IMR-90 (cell line): ENCODE measurements around the gene L3HYPDH. TPM values are rescaled to one million over a fixed set of nuclear protein-coding genes. Genes with fewer than 3 reads are reported as not detected.
A peak's percentile ranks its signal among the peaks of the same experiment; 100 is the strongest.

Experiments
- ATAC-seq: fragments of 200-7000 bp; cut with Tn5 transposase; 2 replicates; pipeline ENCODE4 v1.9.1; 2020; ENCODE audit warnings: low read depth, mild to moderate bottlenecking, moderate library complexity
- BruUV-seq: library from RNA; stranded (reverse); fragments of 400-500 nt; replicated peaks from 2 replicates; lab custom pipeline; 2021; lab: Mats Ljungman, UMichigan
- CTCF ChIA-PET: fragments of 300-600 bp; formaldehyde crosslinking; extraction: SDS; loops from one replicate; lab custom pipeline; 2021; ENCODE audit warnings: antibody characterized with exemption; lab: Yijun Ruan, JAX
- POLR2A ChIA-PET: fragments of 300-600 bp; sonication (Branson Sonifier 250); formaldehyde crosslinking; loops from one replicate; lab custom pipeline; 2022; ENCODE audit warnings: antibody characterized with exemption; ENCODE audit not compliant: unreplicated experiment; lab: Charles Lee
- DNase-seq: peaks from one replicate; pipeline ENCODE4 v3.0.0; 2013
- H2AFZ ChIP-seq: replicated peaks from 2 replicates; pipeline ENCODE3; 2013; ENCODE audit warnings: low read length, mild to moderate bottlenecking; ENCODE audit not compliant: poor library complexity
- H2AK5ac ChIP-seq: 2 replicates; pipeline ENCODE4 v1.6.1; 2013; ENCODE audit warnings: low read depth, low read length, inconsistent platforms
- H2AK9ac ChIP-seq: replicated peaks from 2 replicates; pipeline ENCODE3; 2013; ENCODE audit warnings: mild to moderate bottlenecking, low read depth, low read length, moderate library complexity; ENCODE audit not compliant: poor library complexity
- H2BK120ac ChIP-seq: 2 replicates; pipeline ENCODE4 v1.6.1; 2013; ENCODE audit warnings: low read depth, low read length, inconsistent platforms
- H2BK15ac ChIP-seq: 3 replicates; pipeline ENCODE4 v1.6.1; 2013; ENCODE audit warnings: low read depth, low read length, inconsistent platforms
- H2BK20ac ChIP-seq: 2 replicates; pipeline ENCODE4 v1.6.1; 2013; ENCODE audit warnings: low read depth, mild to moderate bottlenecking, inconsistent platforms, low read length, moderate library complexity
- H2BK5ac ChIP-seq: 2 replicates; pipeline ENCODE4 v1.6.1; 2013; ENCODE audit warnings: mild to moderate bottlenecking, low read depth, low read length, inconsistent platforms; ENCODE audit not compliant: poor library complexity, severe bottlenecking
- H3K14ac ChIP-seq: replicated peaks from 2 replicates; pipeline ENCODE4 v1.6.1; 2013; ENCODE audit warnings: low read depth, low read length, inconsistent platforms
- H3K18ac ChIP-seq: 2 replicates; pipeline ENCODE4 v1.6.1; 2013; ENCODE audit warnings: low read depth, low read length, control low read depth
- H3K23ac ChIP-seq: 2 replicates; pipeline ENCODE4 v1.6.1; 2013; ENCODE audit warnings: low read depth, low read length, inconsistent platforms
- H3K27ac ChIP-seq: 2 replicates; pipeline ENCODE4 v1.5.1; 2013; ENCODE audit warnings: mild to moderate bottlenecking, control low read depth, low read length; ENCODE audit not compliant: insufficient read depth
- H3K27me3 ChIP-seq: 2 replicates; pipeline ENCODE4 v1.6.1; 2013; ENCODE audit warnings: low read length; ENCODE audit not compliant: control insufficient read depth, insufficient read depth
- H3K36me3 ChIP-seq: 2 replicates; pipeline ENCODE4 v1.6.1; 2013; ENCODE audit warnings: low read length, mixed read lengths; ENCODE audit not compliant: control insufficient read depth, insufficient read depth
- H3K4ac ChIP-seq: 2 replicates; pipeline ENCODE4 v1.6.1; 2013; ENCODE audit warnings: low read depth, low read length, inconsistent platforms
- H3K4me1 ChIP-seq: 2 replicates; pipeline ENCODE4 v1.6.1; 2013; ENCODE audit warnings: low read length, mixed read lengths; ENCODE audit not compliant: control insufficient read depth, insufficient read depth
- H3K4me2 ChIP-seq: 2 replicates; pipeline ENCODE4 v1.6.1; 2013; ENCODE audit warnings: low read depth, mild to moderate bottlenecking, control low read depth, low read length, moderate library complexity
- H3K4me3 ChIP-seq: 2 replicates; pipeline ENCODE4 v1.5.1; 2013; ENCODE audit warnings: low read depth, mild to moderate bottlenecking, control low read depth, low read length, moderate library complexity; ENCODE audit not compliant: insufficient read depth
- H3K56ac ChIP-seq: 2 replicates; pipeline ENCODE4 v1.6.1; 2013; ENCODE audit warnings: low read length, inconsistent platforms; ENCODE audit not compliant: insufficient read depth; ENCODE audit errors: extremely low read depth
- H3K79me1 ChIP-seq, 2 experiments: 2 replicates each; pipeline ENCODE4 v1.6.1; 2013; ENCODE audit warnings: low read length in 2 of 2, inconsistent platforms in 1 of 2, low read depth in 1 of 2
- H3K9ac ChIP-seq: 2 replicates; pipeline ENCODE4 v1.6.1; 2013; ENCODE audit warnings: low read depth, low read length, control low read depth
- H3K9me1 ChIP-seq: 2 replicates; pipeline ENCODE4 v1.6.1; 2013; ENCODE audit warnings: low read length, inconsistent platforms; ENCODE audit not compliant: insufficient read depth
- H3K9me3 ChIP-seq: 2 replicates; pipeline ENCODE4 v1.6.1; 2013; ENCODE audit warnings: low read length; ENCODE audit not compliant: control insufficient read depth, insufficient read depth
- H4K20me1 ChIP-seq: 2 replicates; pipeline ENCODE4 v1.6.1; 2013; ENCODE audit warnings: low read length, inconsistent platforms; ENCODE audit not compliant: insufficient read depth
- H4K5ac ChIP-seq: 2 replicates; pipeline ENCODE4 v1.6.1; 2013; ENCODE audit warnings: mild to moderate bottlenecking, low read depth, low read length, control low read depth
- H4K8ac ChIP-seq, 2 experiments: 2 replicates each; pipeline ENCODE4 v1.6.1; 2013; ENCODE audit warnings: low read depth in 2 of 2, low read length in 2 of 2, control low read depth in 1 of 2, inconsistent platforms in 1 of 2
- H4K91ac ChIP-seq: 2 replicates; pipeline ENCODE4 v1.6.1; 2013; ENCODE audit warnings: low read depth, low read length, inconsistent platforms; ENCODE audit not compliant: insufficient read depth
- BHLHE40 ChIP-seq: fragments of 150-350 bp; IDR thresholded peaks from 2 replicates; pipeline ENCODE4 v1.6.1; 2016; ENCODE audit warnings: mild to moderate bottlenecking, low read depth, low read length
- CEBPB ChIP-seq: IDR thresholded peaks from 2 replicates; pipeline ENCODE4 v1.6.1; 2012; ENCODE audit warnings: low read depth, low read length, improper control_type of control experiment
- CHD1 ChIP-seq: IDR thresholded peaks from 2 replicates; pipeline ENCODE4 v1.6.1; 2012; ENCODE audit warnings: low read depth, low read length, improper control_type of control experiment
- CTCF ChIP-seq: conservative IDR thresholded peaks from 2 replicates; pipeline ENCODE4 v1.5.1; 2012; ENCODE audit warnings: mild to moderate bottlenecking, low read depth, low read length, improper control_type of control experiment
- ELK1 ChIP-seq: fragments of 150-350 bp; IDR thresholded peaks from 2 replicates; pipeline ENCODE4 v1.6.1; 2016; ENCODE audit warnings: low read depth, mild to moderate bottlenecking, low read length, moderate library complexity, borderline replicate concordance
- FOS ChIP-seq: fragments of 150-350 bp; IDR thresholded peaks from 2 replicates; pipeline ENCODE4 v1.6.1; 2016; ENCODE audit warnings: low read depth, low read length
- MAFK ChIP-seq: IDR thresholded peaks from 2 replicates; pipeline ENCODE4 v1.6.1; 2012; ENCODE audit warnings: low read depth, low read length, improper control_type of control experiment
- MAZ ChIP-seq: IDR thresholded peaks from 2 replicates; pipeline ENCODE4 v1.6.1; 2012; ENCODE audit warnings: low read depth, mild to moderate bottlenecking, low read length, improper control_type of control experiment, moderate library complexity, borderline replicate concordance
- MXI1 ChIP-seq: IDR thresholded peaks from 2 replicates; pipeline ENCODE4 v1.6.1; 2012; ENCODE audit warnings: low read depth, mild to moderate bottlenecking, low read length, moderate library complexity, borderline replicate concordance
- NFE2L2 ChIP-seq: fragments of 150-350 bp; IDR thresholded peaks from 2 replicates; pipeline ENCODE4 v1.6.1; 2016; ENCODE audit warnings: low read depth, mild to moderate bottlenecking, low read length
- POLR2A ChIP-seq: IDR thresholded peaks from 2 replicates; pipeline ENCODE4 v1.6.1; 2012; ENCODE audit warnings: mild to moderate bottlenecking, low read depth, low read length
- RAD21 ChIP-seq: IDR thresholded peaks from 2 replicates; pipeline ENCODE4 v1.6.1; 2012; ENCODE audit warnings: low read length, improper control_type of control experiment
- RCOR1 ChIP-seq: IDR thresholded peaks from 2 replicates; pipeline ENCODE4 v1.6.1; 2012; ENCODE audit warnings: mild to moderate bottlenecking, low read length, improper control_type of control experiment; ENCODE audit not compliant: insufficient replicate concordance
- RFX5 ChIP-seq: IDR thresholded peaks from 2 replicates; pipeline ENCODE4 v1.8.0; 2012; ENCODE audit warnings: low read depth, mild to moderate bottlenecking, low read length, moderate library complexity
- SMC3 ChIP-seq: fragments of 150-350 bp; IDR thresholded peaks from 2 replicates; pipeline ENCODE4 v1.6.1; 2016; ENCODE audit warnings: low read depth, mild to moderate bottlenecking, antibody characterized with exemption, low read length, moderate library complexity
- USF2 ChIP-seq: fragments of 150-350 bp; IDR thresholded peaks from 2 replicates; pipeline ENCODE4 v1.6.1; 2017; ENCODE audit warnings: mild to moderate bottlenecking, antibody characterized with exemption, low read length, low read depth
- WGBS, 2 experiments: methylation state at CpG; one replicate each; pipeline versions ENCODE4 v1.1.5 to v1.1.7; 2013; ENCODE audit warnings: missing lambda C conversion rate in 2 of 2; ENCODE audit not compliant: insufficient read length in 1 of 2; ENCODE audit errors: extremely low coverage in 2 of 2; 5-methylcytosine and 5-hydroxymethylcytosine counted together
- dilution Hi-C: fragments of 300-500 bp; cut with HindIII; formaldehyde crosslinking; loops from one replicate; pipeline ENCODE4 v1.14.3; 2018; ENCODE audit warnings: low sequenced_read_pairs; ENCODE audit not compliant: unreplicated experiment
- in situ Hi-C: fragments of 300-500 bp; cut with MboI; formaldehyde crosslinking; loops from 3 replicates; pipeline ENCODE4 v1.14.3; 2019; ENCODE audit warnings: low sequenced_read_pairs, inconsistent platforms, mixed read lengths
- intact Hi-C: fragments of 100-400 bp; cut with micrococcal nuclease; formaldehyde crosslinking; loops from 2 replicates; pipeline ENCODE4 v1.10.0; 2022
- polyA plus RNA-seq, 3 experiments: library from polyadenylated mRNA; depleted of rRNA; stranded (reverse); fragments of >200 nt; gene quantifications; 2 replicates each; pipeline ENCODE4 v1.2.3, GENCODE V29; 2012; ENCODE audit warnings: low replicate concordance in 1 of 3
- total RNA-seq: library from RNA; depleted of rRNA; stranded (reverse); fragments of >200 nt; gene quantifications from 2 replicates; pipeline ENCODE4 v1.2.3, GENCODE V29; 2012

Gene L3HYPDH
- total and polyA plus RNA-seq, 2 of the 4 experiments (the other 2 are of a cell fraction) = 40.9 to 49.1 TPM

- no peak overlapping the region for H3K9ac ChIP-seq
- H3K9me1 ChIP-seq = 0 out of 2 replicates have a peak, but pooled peaks cover 2% of the 10 kb centered on the region
- no peak overlapping the region for H3K56ac ChIP-seq
- no peaks in the 10 kb centered on the region for H3K27me3 ChIP-seq
- H3K18ac ChIP-seq = no peak overlapping the region
- dilution Hi-C loops (no loop called here), in situ Hi-C loops (no loop called here), intact Hi-C loops (no loop called here)
- H3K9me3 ChIP-seq = no peaks in the 10 kb centered on the region
- H3K23ac ChIP-seq = no peak overlapping the region
- H3K4me2 ChIP-seq = no peak overlapping the region
- DNase-seq = peak; percentile 34
- no peak overlapping the region for H3K14ac ChIP-seq
- H4K8ac ChIP-seq = no peak overlapping the region
- no peak overlapping the region for H4K91ac ChIP-seq
- H2BK120ac ChIP-seq = no peak overlapping the region
- no peak overlapping the region for H2AK9ac ChIP-seq
- TF ChIP-seq MAZ (no peak), CEBPB (no peak), RCOR1 (no peak), RFX5 (no peak), FOS (no peak), CHD1 (no peak), USF2 (no peak), POLR2A (no peak), BHLHE40 (no peak), NFE2L2 (no peak), MXI1 (no peak), SMC3 (no peak), ELK1 (no peak), MAFK (no peak), CTCF (no peak), RAD21 (no peak)
- H2AFZ ChIP-seq = no peak overlapping the region
- H3K4me3 ChIP-seq = no peak overlapping the region
- no peaks in the 10 kb centered on the region for H3K4me1 ChIP-seq
- no peaks in the 10 kb centered on the region for H3K36me3 ChIP-seq
- ATAC-seq = no peak
- no peak overlapping the region for H2BK20ac ChIP-seq
- no peak overlapping the region for H2BK15ac ChIP-seq
- ChIA-PET CTCF (interaction anchor here (0.6 to 1.3 kb wide), 3 partner anchors 12 to 60 kb away, joined by 3 to 4 read pairs (median 3); partner anchors contain the start of genes JKAMP and L3HYPDH), POLR2A (no interaction called here)
- no TSS peak for BruUV-seq
- no peak overlapping the region for H2BK5ac ChIP-seq
- H2AK5ac ChIP-seq = no peak overlapping the region
- no peaks in the 10 kb centered on the region for H3K79me1 ChIP-seq
- WGBS, 2 experiments = no CpG with 5 or more reads among the region's 2 CpGs
- no peak overlapping the region for H3K4ac ChIP-seq
- H4K5ac ChIP-seq = no peak overlapping the region
- no peak overlapping the region for H3K27ac ChIP-seq
- no peaks in the 10 kb centered on the region for H4K20me1 ChIP-seq
These were observed 25.8 kb upstream of the L3HYPDH start for GRCh38 chr14:59510001-59510400.
